ENCODE data around the gene UBA6. TPM values are rescaled to one million over a fixed set of nuclear protein-coding genes. Genes with fewer than 3 reads are reported as not detected.

UBA6 gene
- total RNA-seq, 1 experiment from 2014 or later: 81.5 TPM

DNA sequence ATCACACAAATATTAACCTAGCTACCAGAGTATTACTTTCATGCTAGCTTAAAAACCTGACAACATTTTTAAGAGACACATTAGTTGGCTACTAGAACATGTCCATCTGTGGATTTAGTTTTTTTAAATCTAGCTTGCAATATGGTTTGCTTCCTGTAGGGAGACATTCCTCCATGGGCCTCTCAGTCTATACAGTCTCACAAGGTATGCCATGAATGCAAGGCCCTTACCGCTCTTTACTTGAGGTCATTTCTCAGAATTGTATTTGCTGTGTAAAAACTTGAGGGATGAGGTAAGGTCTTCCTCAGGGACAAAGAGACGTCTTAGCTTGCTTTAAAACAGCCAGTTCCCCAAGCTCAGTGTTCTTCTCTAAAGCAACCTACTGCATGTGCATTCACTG is 26.9 kb downstream of the UBA6 start (continued):
- TF ChIP-seq USF1 (CRISPR knock-in tag; IDR thresholded peaks at IDR 0.05): no peak
- TF ChIP-seq, protein P1, sequence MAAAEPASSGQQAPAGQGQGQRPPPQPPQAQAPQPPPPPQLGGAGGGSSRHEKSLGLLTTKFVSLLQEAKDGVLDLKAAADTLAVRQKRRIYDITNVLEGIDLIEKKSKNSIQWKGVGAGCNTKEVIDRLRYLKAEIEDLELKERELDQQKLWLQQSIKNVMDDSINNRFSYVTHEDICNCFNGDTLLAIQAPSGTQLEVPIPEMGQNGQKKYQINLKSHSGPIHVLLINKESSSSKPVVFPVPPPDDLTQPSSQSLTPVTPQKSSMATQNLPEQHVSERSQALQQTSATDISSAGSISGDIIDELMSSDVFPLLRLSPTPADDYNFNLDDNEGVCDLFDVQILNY (CRISPR knock-in tag; IDR thresholded peaks at IDR 0.05): no peak
- no peak for TF ChIP-seq CREM (CRISPR knock-in tag; IDR thresholded peaks at IDR 0.05)
- no peak for TF ChIP-seq NFE2L1 (CRISPR knock-in tag; IDR thresholded peaks at IDR 0.05)
- TF ChIP-seq ZNF396 (CRISPR knock-in tag; IDR thresholded peaks at IDR 0.05; ENCODE audit: borderline replicate concordance): no peak

DNA sequence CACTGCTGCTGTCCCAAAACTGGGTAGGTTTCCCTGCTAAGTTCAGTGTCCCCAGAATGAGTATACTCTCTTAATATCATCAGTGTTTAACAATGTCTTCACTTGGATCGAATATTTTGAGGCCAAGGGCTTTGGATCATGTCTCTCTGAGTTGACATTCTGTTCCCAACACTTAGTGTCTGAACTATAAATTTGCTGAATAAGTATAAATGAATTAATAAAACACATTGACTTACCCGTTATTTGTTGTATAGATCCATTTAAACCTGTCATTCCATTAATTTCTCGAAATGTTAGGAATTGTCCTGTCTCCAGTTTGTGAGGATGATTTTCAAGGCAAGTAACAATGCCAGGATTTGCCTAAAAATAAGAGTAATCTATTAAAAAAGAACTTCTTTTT is 32.6 kb downstream of the UBA6 start:
- Mint-ChIP-seq H3K9me3 (no peaks in the 10 kb centered on the region), H3K27me3 (ENCODE audit: low read depth) (no peaks in the 10 kb centered on the region), H3K27ac (no peak overlapping the region), H3K4me3 (no peak overlapping the region), H3K36me3 (peaks cover 46% of the 10 kb centered on the region), H3K4me1 (no peaks in the 10 kb centered on the region)
- TF ChIP-seq ZNF232 (CRISPR knock-in tag; IDR thresholded peaks at IDR 0.05) (no peak), ZMAT4 (CRISPR knock-in tag; IDR thresholded peaks at IDR 0.05) (no peak), NR3C1 (CRISPR knock-in tag; conservative IDR thresholded peaks at IDR 0.05; ENCODE audit: low read depth) (no peak), GTF2I (CRISPR knock-in tag; conservative IDR thresholded peaks at IDR 0.05) (no peak), ATF3 (CRISPR knock-in tag; conservative IDR thresholded peaks at IDR 0.05) (no peak), JAZF1 (CRISPR knock-in tag; IDR thresholded peaks at IDR 0.05) (no peak), GRHL2 (CRISPR knock-in tag; IDR thresholded peaks at IDR 0.05; ENCODE audit: insufficient replicate concordance, severe bottlenecking) (no peak)
- TF ChIP-seq, protein P2, sequence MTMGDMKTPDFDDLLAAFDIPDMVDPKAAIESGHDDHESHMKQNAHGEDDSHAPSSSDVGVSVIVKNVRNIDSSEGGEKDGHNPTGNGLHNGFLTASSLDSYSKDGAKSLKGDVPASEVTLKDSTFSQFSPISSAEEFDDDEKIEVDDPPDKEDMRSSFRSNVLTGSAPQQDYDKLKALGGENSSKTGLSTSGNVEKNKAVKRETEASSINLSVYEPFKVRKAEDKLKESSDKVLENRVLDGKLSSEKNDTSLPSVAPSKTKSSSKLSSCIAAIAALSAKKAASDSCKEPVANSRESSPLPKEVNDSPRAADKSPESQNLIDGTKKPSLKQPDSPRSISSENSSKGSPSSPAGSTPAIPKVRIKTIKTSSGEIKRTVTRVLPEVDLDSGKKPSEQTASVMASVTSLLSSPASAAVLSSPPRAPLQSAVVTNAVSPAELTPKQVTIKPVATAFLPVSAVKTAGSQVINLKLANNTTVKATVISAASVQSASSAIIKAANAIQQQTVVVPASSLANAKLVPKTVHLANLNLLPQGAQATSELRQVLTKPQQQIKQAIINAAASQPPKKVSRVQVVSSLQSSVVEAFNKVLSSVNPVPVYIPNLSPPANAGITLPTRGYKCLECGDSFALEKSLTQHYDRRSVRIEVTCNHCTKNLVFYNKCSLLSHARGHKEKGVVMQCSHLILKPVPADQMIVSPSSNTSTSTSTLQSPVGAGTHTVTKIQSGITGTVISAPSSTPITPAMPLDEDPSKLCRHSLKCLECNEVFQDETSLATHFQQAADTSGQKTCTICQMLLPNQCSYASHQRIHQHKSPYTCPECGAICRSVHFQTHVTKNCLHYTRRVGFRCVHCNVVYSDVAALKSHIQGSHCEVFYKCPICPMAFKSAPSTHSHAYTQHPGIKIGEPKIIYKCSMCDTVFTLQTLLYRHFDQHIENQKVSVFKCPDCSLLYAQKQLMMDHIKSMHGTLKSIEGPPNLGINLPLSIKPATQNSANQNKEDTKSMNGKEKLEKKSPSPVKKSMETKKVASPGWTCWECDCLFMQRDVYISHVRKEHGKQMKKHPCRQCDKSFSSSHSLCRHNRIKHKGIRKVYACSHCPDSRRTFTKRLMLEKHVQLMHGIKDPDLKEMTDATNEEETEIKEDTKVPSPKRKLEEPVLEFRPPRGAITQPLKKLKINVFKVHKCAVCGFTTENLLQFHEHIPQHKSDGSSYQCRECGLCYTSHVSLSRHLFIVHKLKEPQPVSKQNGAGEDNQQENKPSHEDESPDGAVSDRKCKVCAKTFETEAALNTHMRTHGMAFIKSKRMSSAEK (CRISPR knock-in tag; IDR thresholded peaks at IDR 0.05; ENCODE audit: borderline replicate concordance): no peak
- ChIA-PET POLR2A (no interaction called here), CTCF (no interaction called here)
- DNase-seq (ENCODE audit: low spot score): no peak
- no peak for ATAC-seq

DNA sequence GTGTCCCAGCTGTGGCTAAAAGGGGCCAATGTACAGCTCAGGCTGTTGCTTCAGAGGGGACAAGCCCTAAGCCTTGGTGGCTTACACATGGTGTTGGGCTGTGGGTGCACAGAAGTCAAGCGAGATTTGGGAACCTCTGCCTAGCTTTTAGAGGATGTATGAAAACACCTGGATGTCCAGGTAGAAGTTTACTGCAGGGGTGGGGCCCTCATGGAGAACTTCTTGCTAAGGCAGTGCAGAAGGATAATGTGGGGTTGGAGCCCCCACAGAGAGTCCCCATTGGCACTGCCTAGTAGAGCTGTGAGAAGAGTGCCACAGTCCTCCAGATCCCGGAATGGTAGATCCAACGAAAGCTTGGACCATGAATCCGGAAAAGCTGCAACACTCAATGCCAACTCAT is 40.5 kb downstream of the UBA6 start:
- Mint-ChIP-seq H3K27ac (no peak overlapping the region), H3K36me3 (peaks cover 77% of the 10 kb centered on the region), H3K4me3 (no peak overlapping the region), H3K4me1 (no peaks in the 10 kb centered on the region), H3K9me3 (peaks cover 22% of the 10 kb centered on the region), H3K27me3 (ENCODE audit: low read depth) (no peaks in the 10 kb centered on the region)
- TF ChIP-seq, protein P3, sequence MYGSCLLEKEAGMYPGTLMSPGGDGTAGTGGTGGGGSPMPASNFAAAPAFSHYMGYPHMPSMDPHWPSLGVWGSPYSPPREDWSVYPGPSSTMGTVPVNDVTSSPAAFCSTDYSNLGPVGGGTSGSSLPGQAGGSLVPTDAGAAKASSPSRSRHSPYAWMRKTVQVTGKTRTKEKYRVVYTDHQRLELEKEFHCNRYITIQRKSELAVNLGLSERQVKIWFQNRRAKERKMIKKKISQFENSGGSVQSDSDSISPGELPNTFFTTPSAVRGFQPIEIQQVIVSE (CRISPR knock-in tag; IDR thresholded peaks at IDR 0.05; ENCODE audit: borderline replicate concordance): no peak
- TF ChIP-seq, protein P4, sequence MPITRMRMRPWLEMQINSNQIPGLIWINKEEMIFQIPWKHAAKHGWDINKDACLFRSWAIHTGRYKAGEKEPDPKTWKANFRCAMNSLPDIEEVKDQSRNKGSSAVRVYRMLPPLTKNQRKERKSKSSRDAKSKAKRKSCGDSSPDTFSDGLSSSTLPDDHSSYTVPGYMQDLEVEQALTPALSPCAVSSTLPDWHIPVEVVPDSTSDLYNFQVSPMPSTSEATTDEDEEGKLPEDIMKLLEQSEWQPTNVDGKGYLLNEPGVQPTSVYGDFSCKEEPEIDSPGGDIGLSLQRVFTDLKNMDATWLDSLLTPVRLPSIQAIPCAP (CRISPR knock-in tag; IDR thresholded peaks at IDR 0.05): no peak
- TF ChIP-seq TEAD4 (CRISPR knock-in tag; IDR thresholded peaks at IDR 0.05) (no peak), FOXJ3 (CRISPR knock-in tag; IDR thresholded peaks at IDR 0.05; ENCODE audit: borderline replicate concordance) (no peak), RORB (CRISPR knock-in tag; IDR thresholded peaks at IDR 0.05) (no peak)
- POLR2A ChIA-PET: no interaction called here
- CTCF ChIA-PET: no interaction called here
- ATAC-seq: no peak
- no peak for DNase-seq (ENCODE audit: low spot score)
